ENCODE measurements around the gene NFX1. TPM values are rescaled to one million over a fixed set of nuclear protein-coding genes. Genes with fewer than 3 reads are reported as not detected.

NFX1 gene
- total and polyA plus RNA-seq, 2 donors (not counting 1 experiment from before 2014, with no cell fraction given), result 67.6 to 76.3 TPM

GRCh38 chr9:33307067-33307466, 16.8 kb downstream of the NFX1 start:
- Mint-ChIP-seq H3K4me3 (no peak overlapping the region), H3K9me3 (ENCODE audit: insufficient read depth) (no peaks in the 10 kb centered on the region), H3K27ac (no peak overlapping the region), H3K4me1 (peaks cover 4% of the 10 kb centered on the region), H3K27me3 (no peaks in the 10 kb centered on the region)
- CTCF ChIA-PET, result interaction anchor here (1.4 kb wide), 1 partner anchor 21 kb away, joined by 4 read pairs; no protein-coding TSS in a partner anchor
- peaks cover 0 to 4% of the 10 kb centered on the region in 2 donors for H3K4me1 ChIP-seq (ENCODE audit: control insufficient read depth in 2 of 2, insufficient read depth in 2 of 2, low read length in 2 of 2)
- no peak overlapping the region for H3K9ac ChIP-seq (ENCODE audit: low read length)
- WGBS (ENCODE audit: insufficient coverage), result 83% methylated on average over 1 of the region's 1 CpG
- H3K79me2 ChIP-seq (ENCODE audit: control insufficient read depth, insufficient read depth, low read length), result peaks cover 46% of the 10 kb centered on the region
- DNase-seq (no peak), ATAC-seq (ENCODE audit: low read depth) (no peak)
- POLR2A ChIA-PET, result no interaction called here
- no peak overlapping the region for H3K27ac ChIP-seq (ENCODE audit: low read length in 2 of 2)
- H3K36me3 ChIP-seq (replicated peaks in 1 of 2; ENCODE audit: control extremely low read depth in 1 of 2, control insufficient read depth in 1 of 2, extremely low read depth in 1 of 2, insufficient read depth in 2 of 2, low read length in 1 of 2), result peaks cover 10 to 95% of the 10 kb centered on the region in 2 experiments
- no peak for TF ChIP-seq EZH2 (IDR thresholded peaks at IDR 0.05; ENCODE audit: borderline replicate concordance, insufficient read depth, low read depth, low read length, poor library complexity, severe bottlenecking)
- TF ChIP-seq CTCF (IDR thresholded peaks at IDR 0.05), result no peak
- no peak overlapping the region for H3K4me2 ChIP-seq (replicated peaks; ENCODE audit: low read depth, low read length, poor library complexity, severe bottlenecking)
- H3K9me3 ChIP-seq (ENCODE audit: control extremely low read depth in 1 of 3, control insufficient read depth in 2 of 3, insufficient read depth in 1 of 3, low read length in 2 of 3), result no peaks in the 10 kb centered on the region
- H3K4me3 ChIP-seq (ENCODE audit: control extremely low read depth in 1 of 5, extremely low read depth in 1 of 5, insufficient read depth in 1 of 5, low read depth in 2 of 5, low read length in 4 of 5), result no peak overlapping the region
- no peaks in the 10 kb centered on the region for H3K27me3 ChIP-seq (replicated peaks in 1 of 4; ENCODE audit: control extremely low read depth in 1 of 4, control insufficient read depth in 3 of 4, insufficient read depth in 4 of 4, low read length in 3 of 4)
- peaks cover 23% of the 10 kb centered on the region for H4K20me1 ChIP-seq (ENCODE audit: control insufficient read depth, insufficient read depth, low read length, poor library complexity, severe bottlenecking)
- intact Hi-C loops (cut with micrococcal nuclease), result no loop called here
- no peak overlapping the region for H2AFZ ChIP-seq (ENCODE audit: insufficient read depth, low read depth, low read length, poor library complexity, severe bottlenecking)

- no peak overlapping the region for H3K4me3 Mint-ChIP-seq
These were observed 19.6 kb downstream of the NFX1 start for GRCh38 chr9:33309903-33310302.

More at GRCh38 chr9:33309903-33310302, 19.6 kb downstream of the NFX1 start:
- no peaks in the 10 kb centered on the region for H3K9me3 Mint-ChIP-seq (ENCODE audit: insufficient read depth)
- Histone ChIP-seq H3K36me3 (replicated peaks in 1 of 2; ENCODE audit: control extremely low read depth in 1 of 2, control insufficient read depth in 1 of 2, extremely low read depth in 1 of 2, insufficient read depth in 2 of 2, low read length in 1 of 2) (peaks cover 6 to 95% of the 10 kb centered on the region in 2 experiments), H3K4me1 (ENCODE audit: control insufficient read depth in 2 of 2, insufficient read depth in 2 of 2, low read length in 2 of 2) (no peaks in the 10 kb centered on the region), H3K27ac (ENCODE audit: low read length in 2 of 2) (no peak overlapping the region), H3K4me2 (replicated peaks; ENCODE audit: low read depth, low read length, poor library complexity, severe bottlenecking) (no peak overlapping the region), H2AFZ (ENCODE audit: insufficient read depth, low read depth, low read length, poor library complexity, severe bottlenecking) (no peak overlapping the region), H3K27me3 (replicated peaks in 1 of 4; ENCODE audit: control extremely low read depth in 1 of 4, control insufficient read depth in 3 of 4, insufficient read depth in 4 of 4, low read length in 3 of 4) (no peaks in the 10 kb centered on the region), H3K9ac (ENCODE audit: low read length) (no peak overlapping the region), H3K4me3 (ENCODE audit: control extremely low read depth in 1 of 5, extremely low read depth in 1 of 5, insufficient read depth in 1 of 5, low read depth in 2 of 5, low read length in 4 of 5) (no peak overlapping the region), H4K20me1 (ENCODE audit: control insufficient read depth, insufficient read depth, low read length, poor library complexity, severe bottlenecking) (peaks cover 14% of the 10 kb centered on the region), H3K79me2 (ENCODE audit: control insufficient read depth, insufficient read depth, low read length) (peaks cover 19% of the 10 kb centered on the region), H3K9me3 (ENCODE audit: control extremely low read depth in 1 of 3, control insufficient read depth in 2 of 3, insufficient read depth in 1 of 3, low read length in 2 of 3) (no peaks in the 10 kb centered on the region)
- H3K4me1 Mint-ChIP-seq, result no peaks in the 10 kb centered on the region
- no peak for ATAC-seq (ENCODE audit: low read depth)
- ChIA-PET POLR2A (no interaction called here), CTCF (no interaction called here)
- H3K27ac Mint-ChIP-seq, result no peak overlapping the region
- intact Hi-C loops (cut with micrococcal nuclease), result no loop called here
- TF ChIP-seq CTCF (IDR thresholded peaks at IDR 0.05) (no peak), EZH2 (IDR thresholded peaks at IDR 0.05; ENCODE audit: borderline replicate concordance, insufficient read depth, low read depth, low read length, poor library complexity, severe bottlenecking) (no peak)
- no peak for DNase-seq
- H3K27me3 Mint-ChIP-seq, result no peaks in the 10 kb centered on the region
- no CpG with 5 or more reads among the region's 1 CpG for WGBS (ENCODE audit: insufficient coverage)
